Pancreas (tissue), 10 donors: Measurements from ENCODE around the gene PARK7. TPM values are rescaled to one million over a fixed set of nuclear protein-coding genes. Genes with fewer than 3 reads are reported as not detected.
A peak's percentile ranks its signal among the peaks of the same experiment; 100 is the strongest.
"Not testable (repeated sequence)": the region's sequence is repeated elsewhere in the genome, so short reads cannot be mapped to it uniquely, and the experiment has no call there.

Experiments used
- ATAC-seq, 4 donors: fragments of 200-7000 bp; cut with Tn5 transposase; one replicate each; pipeline versions ENCODE4 v1.8.0 to v1.9.1; 2020; ENCODE audit warnings: mild to moderate bottlenecking in 4 of 4, moderate library complexity in 4 of 4
- DNase-seq, 6 donors: peaks; one replicate each; pipeline ENCODE4 v3.0.0-alpha.2; 2020
- FAIRE-seq: peaks from 2 replicates; lab custom pipeline; 2012; peaks lifted over from hg19 to GRCh38; lab: Jason Lieb, UNC
- H3K27ac ChIP-seq, 4 donors: fragments of 200-600 bp; sonication (generic); 1 replicate in 3 of 4; 2 replicates in 1 of 4; pipeline versions ENCODE4 v1.5.0 to v1.8.0; 2020
- H3K27me3 ChIP-seq, 4 donors: fragments of 200-600 bp; one replicate each; pipeline ENCODE4 v1.8.0; 2021
- H3K36me3 ChIP-seq, 3 donors: fragments of 200-600 bp; sonication (generic) in 1 of 3; one replicate each; pipeline versions ENCODE4 v1.5.0 to v1.8.0; 2020 to 2021
- H3K4me1 ChIP-seq, 3 donors: fragments of 200-600 bp; one replicate each; pipeline ENCODE4 v1.8.0; 2021
- H3K4me3 ChIP-seq, 4 donors: fragments of 200-600 bp; sonication (generic) in 2 of 4; one replicate each; pipeline versions ENCODE4 v1.5.0 to v1.8.0; 2020 to 2021
- H3K9me3 ChIP-seq, 4 donors: fragments of 200-600 bp; one replicate each; pipeline ENCODE4 v1.8.0; 2021
- CTCF ChIP-seq, 4 donors: fragments of 200-600 bp; sonication (generic) in 3 of 4; IDR thresholded peaks; one replicate each; pipeline versions ENCODE4 v1.5.0 to v1.8.0; 2021; ENCODE audit warnings: antibody characterized with exemption in 4 of 4
- WGBS, 2 donors: extraction: QIAGEN DNeasy Blood & Tissue Kit; methylation state at CpG; one replicate each; pipeline ENCODE4 v1.1.7; 2013; 5-methylcytosine and 5-hydroxymethylcytosine counted together
- intact Hi-C, 3 donors: fragments of 100-400 bp; cut with DNase I; formaldehyde crosslinking; loops; one replicate each; pipeline versions ENCODE4 v1.11.1 to v1.14.2; 2022
- polyA plus RNA-seq, 2 donors: library from polyadenylated mRNA; stranded (reverse); fragments of 200-250 nt; gene quantifications; one replicate each; pipeline ENCODE4 v1.2.3, GENCODE V29; 2013
- total RNA-seq, 6 donors: library from RNA; stranded (reverse); fragmentation: NEBNext Ultra II Directional in 4 of 6; extraction: Animal tissue kit (Norgen Biotek cat#: 25700) in 4 of 6; gene quantifications; one replicate each; pipeline versions ENCODE4 v1.2.1 to v1.2.4, GENCODE V29; 2021 to 2023
- donor health status: healthy with polysubstance abuse.
- donor health status: DM: no; HTN: no; CAD: no; lungs with moderate emphysema.
- donor health status: DM: no; HTN: no; CAD: no.
- donor health status: control.
- donor health status: control.
- donor health status: Bipolar disorder and iron deficiency.
- donor health status: DM: yes; HTN: yes; CAD: no.
- donor health status: DM: no; HTN: no; CAD: no.
- donor health status: DM: no; HTN: no; CAD: no.
- donor health status: DM: yes; HTN: yes; CAD: no.

PARK7 gene
- total and polyA plus RNA-seq, 8 donors = 99.8 to 176 (median 137) TPM

- TF ChIP-seq CTCF (IDR thresholded peaks at IDR 0.05) = no peak
- Histone ChIP-seq H3K4me1 (peaks cover 0 to 14% (median 0%) of the 10 kb centered on the region in 3 donors), H3K36me3 (no peaks in the 10 kb centered on the region), H3K4me3 (peak overlapping the region in 1 of 4 donors; percentile 25), H3K27ac (peak overlapping the region in 2 of 4 donors; percentile 2 to 3), H3K9me3 (no peaks in the 10 kb centered on the region), H3K27me3 (peaks cover 0 to 4% (median 0%) of the 10 kb centered on the region in 4 donors)
- intact Hi-C loops = no loop called here
- 12 to 13% methylated on average over 32 to 40 of the region's 40 CpGs for WGBS, 2 donors
- ATAC-seq (peak; percentile 64 to 83 (median 80)), FAIRE-seq (no peak), DNase-seq (peak; percentile 19 to 75 (median 52))
Observed at GRCh38 chr1:7942214-7942921, 19.1 kb upstream of the PARK7 start.

DNA sequence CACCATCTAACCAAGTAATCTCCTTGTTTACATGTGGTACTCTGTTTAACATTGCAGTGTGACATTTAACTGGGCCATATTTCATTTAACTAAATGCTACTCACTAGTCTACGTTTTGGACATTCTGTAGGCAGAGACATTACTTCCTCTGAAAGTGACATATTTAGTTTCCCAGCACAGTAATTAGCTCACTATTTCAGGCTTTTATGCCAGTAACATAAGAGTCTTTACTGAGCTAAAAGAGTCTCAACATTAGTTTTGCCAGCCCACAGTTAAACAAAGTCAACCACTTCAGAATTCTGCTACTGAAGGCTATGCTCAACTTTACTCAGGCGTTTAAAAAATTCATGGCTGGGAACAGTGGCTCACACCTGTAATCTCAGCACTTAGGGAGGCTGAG lies 18.3 kb upstream of the PARK7 start:
- intact Hi-C loops = no loop called here
- TF ChIP-seq CTCF (IDR thresholded peaks at IDR 0.05) = no peak
- DNase-seq (no peak), FAIRE-seq (no peak), ATAC-seq (no peak)
- no peak overlapping the region for H3K27ac ChIP-seq
- WGBS, 2 donors = 65 to 82% methylated on average over 2 of the region's 2 CpGs
- no peaks in the 10 kb centered on the region for H3K9me3 ChIP-seq
- H3K36me3 ChIP-seq = no peaks in the 10 kb centered on the region
- H3K4me3 ChIP-seq = no peak overlapping the region
- H3K27me3 ChIP-seq = no peaks in the 10 kb centered on the region
- H3K4me1 ChIP-seq = peaks cover 0 to 14% (median 0%) of the 10 kb centered on the region in 3 donors

GRCh38 chr1:7948960-7949359 lies 12.6 kb upstream of the PARK7 start:
- 60 to 62% methylated on average over 5 of the region's 5 CpGs for WGBS, 2 donors
- Histone ChIP-seq H3K27me3 (no peaks in the 10 kb centered on the region), H3K9me3 (no peaks in the 10 kb centered on the region), H3K4me1 (peaks cover 0 to 3% (median 0%) of the 10 kb centered on the region in 3 donors), H3K4me3 (no peak overlapping the region), H3K36me3 (no peaks in the 10 kb centered on the region), H3K27ac (no peak overlapping the region)
- no peak for DNase-seq
- intact Hi-C loops = no loop called here
- no peak for FAIRE-seq
- ATAC-seq = no peak
- no peak for TF ChIP-seq CTCF (IDR thresholded peaks at IDR 0.05)

- H3K4me3 ChIP-seq, intact Hi-C loops, FAIRE-seq, H3K27me3 ChIP-seq, H3K9me3 ChIP-seq, ATAC-seq, H3K4me1 ChIP-seq, H3K27ac ChIP-seq, H3K36me3 ChIP-seq, DNase-seq: not testable (repeated sequence)
- WGBS, 2 donors = 93% methylated on average over 3 to 29 of the region's 30 CpGs
Observed at GRCh38 chr1:7952791-7953190, 8.7 kb upstream of the PARK7 start.

GRCh38 chr1:7953850-7954609 lies 7.5 kb upstream of the PARK7 start:
- Histone ChIP-seq H3K27me3 (no peaks in the 10 kb centered on the region), H3K36me3 (no peaks in the 10 kb centered on the region), H3K4me3 (peak overlapping the region; percentile 39 to 67 (median 58)), H3K9me3 (no peaks in the 10 kb centered on the region), H3K27ac (peak overlapping the region; percentile 72 to 88 (median 84)), H3K4me1 (peaks cover 0 to 3% (median 0%) of the 10 kb centered on the region in 3 donors)
- no peak for FAIRE-seq
- peak; percentile 99 to 100 (median 99) for ATAC-seq
- DNase-seq = peak; percentile 94 to 99 (median 95)
- TF ChIP-seq CTCF (IDR thresholded peaks at IDR 0.05) = no peak
- intact Hi-C loops = no loop called here
- 3 to 4% methylated on average over 65 of the region's 65 CpGs for WGBS, 2 donors
